HL-60 (cell line): ENCODE results near the gene HLA-DQA2.

Experiments used
- DNase-seq, 2 experiments: peaks; one replicate each; pipeline ENCODE4 v3.0.0-alpha.2; 2010 to 2020; ENCODE audit warnings: low read depth in 1 of 2, low spot score in 1 of 2
- H3K27ac ChIP-seq: fragments of 250-450 bp; sonication (Bioruptor Pico); replicated peaks from 2 replicates; pipeline ENCODE4 v1.5.1; 2020; ENCODE audit warnings: mild to moderate bottlenecking, moderate library complexity
- H3K27me3 ChIP-seq: fragments of 250-450 bp; sonication (Bioruptor Pico); 2 replicates; pipeline ENCODE4 v1.5.1; 2021; ENCODE audit warnings: mild to moderate bottlenecking, moderate library complexity; ENCODE audit not compliant: insufficient read depth, poor library complexity, severe bottlenecking
- H3K4me3 ChIP-seq: replicated peaks from 2 replicates; pipeline ENCODE4 v1.5.1; 2011; ENCODE audit warnings: mild to moderate bottlenecking, control low read depth, low read length; ENCODE audit not compliant: insufficient read depth
- CTCF ChIP-seq: IDR thresholded peaks from one replicate; pipeline ENCODE4 v1.5.1; 2011; ENCODE audit warnings: low read length, control low read depth, inconsistent platforms; ENCODE audit not compliant: insufficient read depth
- GABPA ChIP-seq: IDR thresholded peaks from 2 replicates; pipeline ENCODE4 v1.6.1; 2012; ENCODE audit warnings: low read depth
- POLR2AphosphoS5 ChIP-seq: IDR thresholded peaks from 2 replicates; pipeline ENCODE4 v1.6.1; 2012; ENCODE audit warnings: low read depth
- REST ChIP-seq: IDR thresholded peaks from 2 replicates; pipeline ENCODE4 v1.6.1; 2012; ENCODE audit warnings: low read depth; ENCODE audit not compliant: insufficient replicate concordance
- SPI1 ChIP-seq: IDR thresholded peaks from 2 replicates; pipeline ENCODE4 v1.6.1; 2012; ENCODE audit warnings: low read depth, mild to moderate bottlenecking, borderline replicate concordance
- long read RNA-seq: library from polyadenylated mRNA; unstranded; transcript quantifications from one replicate; pipeline ENCODE4 v2.0.0, GENCODE V29; 2020

Gene HLA-DQA2
- long read RNA-seq, result 0 reads

- no peak within 1 kb of the TSS for H3K27ac ChIP-seq
- no peak for DNase-seq
- H3K27me3 ChIP-seq, result no peaks in the 10 kb centered on the region
- TF ChIP-seq GABPA (no peak), SPI1 (no peak), CTCF (no peak), POLR2AphosphoS5 (no peak), REST (no peak)
- no peak within 1 kb of the TSS for H3K4me3 ChIP-seq
Measured at GRCh38 chr6:32741031-32741960, at the start of gene HLA-DQA2. Gene HLA-DQA2, plus strand, starts transcription at chr6:32741391. Its CDS starts 53 bp downstream, at chr6:32741444.

- H3K27ac ChIP-seq, result no peak overlapping the region
- H3K27me3 ChIP-seq, result peaks cover 4% of the 10 kb centered on the region
- TF ChIP-seq GABPA, result no peak
- TF ChIP-seq REST, result no peak
- TF ChIP-seq POLR2AphosphoS5, result no peak
- no peak for TF ChIP-seq SPI1
- no peak for TF ChIP-seq CTCF
- H3K4me3 ChIP-seq, result no peak overlapping the region
- DNase-seq, result no peak
Measured at GRCh38 chr6:32692019-32692418, 49.2 kb upstream of the HLA-DQA2 start.

- Histone ChIP-seq H3K27ac (no peak overlapping the region), H3K27me3 (peaks cover 9% of the 10 kb centered on the region), H3K4me3 (no peak overlapping the region)
- no peak for DNase-seq
- TF ChIP-seq SPI1, result no peak
- TF ChIP-seq POLR2AphosphoS5, result no peak
- no peak for TF ChIP-seq REST
- no peak for TF ChIP-seq GABPA
- no peak for TF ChIP-seq CTCF
Measured at GRCh38 chr6:32697031-32697430, 44.2 kb upstream of the HLA-DQA2 start.
